ENCODE data around the gene PVALB.

- TF ChIP-seq POLR2A (IDR thresholded peaks at IDR 0.05; ENCODE audit: low read depth), result no peak
- no peak for TF ChIP-seq CTCF (IDR thresholded peaks at IDR 0.05)
Observed at GRCh38 chr22:36860821-36861659, 44.2 kb upstream of the PVALB start, which contains the start of gene NCF4.
